C4-2B (cell line): ENCODE measurements around the gene DUOX2.
"Not testable (repeated sequence)": the region's sequence is repeated elsewhere in the genome, so short reads cannot be mapped to it uniquely, and the experiment has no call there.

Source experiments
- H3K27ac ChIP-seq: fragments of 450-650 bp; 2 replicates; pipeline ENCODE4 v1.5.1; 2017
- CTCF ChIP-seq: fragments of 450-650 bp; conservative IDR thresholded peaks from 2 replicates; pipeline ENCODE4 v1.5.1; 2017; ENCODE audit warnings: mild to moderate bottlenecking
- ZFX ChIP-seq: fragments of 450-650 bp; IDR thresholded peaks from 2 replicates; pipeline ENCODE4 v1.6.1; 2017

DUOX2 gene

GRCh38 chr15:45050587-45050986, 63.4 kb downstream of the DUOX2 start:
- no peak overlapping the region for H3K27ac ChIP-seq
- TF ChIP-seq CTCF (no peak), ZFX (no peak)

- TF ChIP-seq ZFX, result no peak
- TF ChIP-seq CTCF, result no peak
- H3K27ac ChIP-seq, result no peak overlapping the region
These were observed 65.0 kb downstream of the DUOX2 start for GRCh38 chr15:45048794-45049631.

GRCh38 chr15:45048449-45048793, 65.6 kb downstream of the DUOX2 start:
- not testable (repeated sequence) for H3K27ac ChIP-seq

GRCh38 chr15:45044270-45044669, 69.7 kb downstream of the DUOX2 start:
- H3K27ac ChIP-seq, result not testable (repeated sequence)

- not testable (repeated sequence) for H3K27ac ChIP-seq
These were observed 71.1 kb downstream of the DUOX2 start for GRCh38 chr15:45042859-45043258.
